ENCODE data around the gene CHST8. TPM values are rescaled to one million over a fixed set of nuclear protein-coding genes. Genes with fewer than 3 reads are reported as not detected.
A peak's percentile ranks its signal among the peaks of the same experiment; 100 is the strongest.

CHST8 gene
- total RNA-seq, 1 experiment from 2014 or later, result 33.5 TPM

- TF ChIP-seq CREM (CRISPR knock-in tag; IDR thresholded peaks at IDR 0.05), result no peak
- no peak for TF ChIP-seq JUN (CRISPR knock-in tag; IDR thresholded peaks at IDR 0.05)
- no peak for TF ChIP-seq IRF2 (CRISPR knock-in tag; IDR thresholded peaks at IDR 0.05; ENCODE audit: borderline replicate concordance, low read depth)
- no peak for TF ChIP-seq ETV6 (CRISPR knock-in tag; IDR thresholded peaks at IDR 0.05)
Measured at GRCh38 chr19:33628921-33629825, 7.4 kb downstream of the CHST8 start (continued).

- no peak for DNase-seq (ENCODE audit: low spot score)
- Mint-ChIP-seq H3K4me1 (peaks cover 40% of the 10 kb centered on the region), H3K9me3 (no peaks in the 10 kb centered on the region), H3K36me3 (no peaks in the 10 kb centered on the region), H3K4me3 (no peak overlapping the region), H3K27me3 (ENCODE audit: low read depth) (peaks cover 4% of the 10 kb centered on the region), H3K27ac (no peak overlapping the region)
- TF ChIP-seq NR2C2 (CRISPR knock-in tag; IDR thresholded peaks at IDR 0.05), result no peak
- no peak for TF ChIP-seq ZNF263 (CRISPR knock-in tag; IDR thresholded peaks at IDR 0.05; ENCODE audit: low read depth)
- no peak for TF ChIP-seq ELF4 (CRISPR knock-in tag; IDR thresholded peaks at IDR 0.05; ENCODE audit: low read depth)
- TF ChIP-seq ZSCAN18 (CRISPR knock-in tag; IDR thresholded peaks at IDR 0.05), result no peak
- no peak for TF ChIP-seq ESRRA (CRISPR knock-in tag; IDR thresholded peaks at IDR 0.05; ENCODE audit: borderline replicate concordance)
- no peak for TF ChIP-seq ATF1 (CRISPR knock-in tag; IDR thresholded peaks at IDR 0.05)
- no peak for TF ChIP-seq CDX4 (CRISPR knock-in tag; IDR thresholded peaks at IDR 0.05; ENCODE audit: borderline replicate concordance)
- no peak for TF ChIP-seq TEAD1 (CRISPR knock-in tag; IDR thresholded peaks at IDR 0.05)
- ChIA-PET POLR2A (no interaction called here), CTCF (interaction anchor here (0.6 to 1.4 kb wide), 7 partner anchors 43 to 518 kb away, joined by 3 to 4 read pairs (median 3); no protein-coding TSS in a partner anchor)
- ATAC-seq, result no peak
Measured at GRCh38 chr19:33629826-33630375, 8.1 kb downstream of the CHST8 start.

GRCh38 chr19:33630880-33631608 lies 9.3 kb downstream of the CHST8 start:
- DNase-seq (ENCODE audit: low spot score), result no peak
- ATAC-seq, result peak; percentile 51
- H3K27ac Mint-ChIP-seq, result no peak overlapping the region; the same call in 1 of the 2 replicates
- no peak overlapping the region for H3K4me3 Mint-ChIP-seq
- no peaks in the 10 kb centered on the region for H3K36me3 Mint-ChIP-seq
- ChIA-PET POLR2A (no interaction called here), CTCF (interaction anchor here (0.8 to 1.3 kb wide), 3 partner anchors 9 to 200 kb away, joined by 3 to 4 read pairs (median 4); no protein-coding TSS in a partner anchor)
- H3K4me1 Mint-ChIP-seq, result peaks cover 46% of the 10 kb centered on the region
- H3K27me3 Mint-ChIP-seq (ENCODE audit: low read depth), result no peaks in the 10 kb centered on the region; the same call in 1 of the 2 replicates
- no peaks in the 10 kb centered on the region for H3K9me3 Mint-ChIP-seq
- TF ChIP-seq MXD4 (CRISPR knock-in tag; IDR thresholded peaks at IDR 0.05; ENCODE audit: borderline replicate concordance), result no peak
- no peak for TF ChIP-seq TP53 (CRISPR knock-in tag; IDR thresholded peaks at IDR 0.05)
- TF ChIP-seq ZSCAN18 (CRISPR knock-in tag; IDR thresholded peaks at IDR 0.05), result no peak
- no peak for TF ChIP-seq GRHL2 (CRISPR knock-in tag; IDR thresholded peaks at IDR 0.05; ENCODE audit: insufficient replicate concordance, severe bottlenecking)
- no peak for TF ChIP-seq ZNF532 (CRISPR knock-in tag; IDR thresholded peaks at IDR 0.05; ENCODE audit: borderline replicate concordance)
- no peak for TF ChIP-seq STAT6 (CRISPR knock-in tag; conservative IDR thresholded peaks at IDR 0.05; ENCODE audit: low read depth)
- TF ChIP-seq MAX (CRISPR knock-in tag; IDR thresholded peaks at IDR 0.05), result no peak

Measured in WTC11 (cell line).